Panc1 (cell line): Measurements from ENCODE around the gene LDB2. TPM values are rescaled to one million over a fixed set of nuclear protein-coding genes. Genes with fewer than 3 reads are reported as not detected.

Experiments used
- ATAC-seq: fragments of 200-7000 bp; cut with Tn5 transposase; 2 replicates; pipeline ENCODE4 v1.9.1; 2020; ENCODE audit warnings: mild to moderate bottlenecking, moderate library complexity
- BruUV-seq: library from RNA; stranded (reverse); fragments of 400-500 nt; replicated peaks from 2 replicates; lab custom pipeline; 2021; lab: Mats Ljungman, UMichigan
- CTCF ChIA-PET: fragments of 300-600 bp; sonication (Branson Sonifier 250); formaldehyde crosslinking; loops from one replicate; lab custom pipeline; 2022; ENCODE audit warnings: antibody characterized with exemption; lab: Charles Lee
- POLR2A ChIA-PET: fragments of 300-600 bp; sonication (Branson Sonifier 250); formaldehyde crosslinking; loops from one replicate; lab custom pipeline; 2022; ENCODE audit warnings: antibody characterized with exemption; lab: Charles Lee
- DNase-seq: peaks from one replicate; pipeline ENCODE4 v3.0.0-alpha.2; 2010; ENCODE audit warnings: low read depth, low spot score
- H3K27ac ChIP-seq: 2 replicates; pipeline ENCODE4 v1.5.1; 2011; ENCODE audit warnings: mild to moderate bottlenecking, low read length, inconsistent platforms
- H3K27me3 ChIP-seq: fragments of 200-500 bp; sonication (Bioruptor generic); 2 replicates; pipeline ENCODE4 v1.6.0; 2014; ENCODE audit warnings: low read length, inconsistent platforms; ENCODE audit not compliant: control insufficient read depth, insufficient read depth
- H3K36me3 ChIP-seq: fragments of 200-500 bp; sonication (Bioruptor generic); 2 replicates; pipeline ENCODE4 v1.5.1; 2014; ENCODE audit warnings: inconsistent platforms, mild to moderate bottlenecking, low read length, moderate library complexity; ENCODE audit not compliant: control insufficient read depth, insufficient read depth
- H3K4me1 ChIP-seq: 2 replicates; pipeline ENCODE4 v1.5.1; 2011; ENCODE audit warnings: inconsistent platforms, mild to moderate bottlenecking, low read length, moderate library complexity; ENCODE audit not compliant: control insufficient read depth, insufficient read depth
- H3K4me3 ChIP-seq, 2 experiments: 2 replicates each; pipeline ENCODE4 v1.5.1; 2011 to 2012; ENCODE audit warnings: low read depth in 2 of 2, low read length in 2 of 2, mild to moderate bottlenecking in 2 of 2, inconsistent platforms in 1 of 2, moderate library complexity in 1 of 2
- H3K9me3 ChIP-seq: fragments of 200-500 bp; sonication (Bioruptor generic); 2 replicates; pipeline ENCODE4 v1.5.1; 2014; ENCODE audit warnings: low read depth, mild to moderate bottlenecking, inconsistent platforms, low read length, moderate library complexity; ENCODE audit not compliant: control insufficient read depth, insufficient read depth
- POLR2AphosphoS5 ChIP-seq: IDR thresholded peaks from 2 replicates; pipeline ENCODE4 v1.6.1; 2012; ENCODE audit warnings: mild to moderate bottlenecking, low read depth, low read length, moderate library complexity
- SIN3A ChIP-seq: IDR thresholded peaks from 2 replicates; pipeline ENCODE4 v1.6.1; 2012; ENCODE audit warnings: low read depth, mild to moderate bottlenecking, low read length, moderate library complexity, borderline replicate concordance; ENCODE audit not compliant: insufficient read depth
- TCF7L2 ChIP-seq: IDR thresholded peaks from 2 replicates; pipeline ENCODE4 v1.6.1; 2011; ENCODE audit warnings: mild to moderate bottlenecking, low read depth, low read length, inconsistent platforms
- in situ Hi-C: cut with HindIII; loops from 2 replicates; pipeline ENCODE4 v1.10.0; 2016; ENCODE audit warnings: low sequenced_read_pairs, low pct_unique_long_range_greater_than_20kb
- intact Hi-C: fragments of 100-400 bp; cut with micrococcal nuclease; formaldehyde crosslinking; loops from one replicate; pipeline ENCODE4 v1.10.0; 2022; ENCODE audit not compliant: unreplicated experiment
- total RNA-seq: library from RNA; stranded (reverse); gene quantifications from one replicate; pipeline ENCODE4 v1.2.1, GENCODE V29; 2021; ENCODE audit not compliant: unreplicated experiment
- TF ChIP-seq, protein P1 (sequence below), 2 experiments: IDR thresholded peaks; 2 replicates each; pipeline ENCODE4 v1.6.1; 2011 to 2012; ENCODE audit warnings: low read depth in 2 of 2, control low read depth in 1 of 2, low read length in 1 of 2, mild to moderate bottlenecking in 1 of 2, moderate library complexity in 1 of 2; ENCODE audit not compliant: insufficient read depth in 1 of 2
- TF ChIP-seq, protein P2 (sequence below): fragments of 450-650 bp; IDR thresholded peaks from 2 replicates; pipeline ENCODE4 v1.5.1; 2017; ENCODE audit warnings: mild to moderate bottlenecking

The LDB2 gene
- total RNA-seq, 1 experiment from 2014 or later = not detected

GRCh38 chr4:16496501-16496900, 401.9 kb downstream of the LDB2 start:
- intact Hi-C loops = no loop called here
- BruUV-seq = no TSS peak
- Histone ChIP-seq H3K4me3 (no peak overlapping the region), H3K9me3 (no peaks in the 10 kb centered on the region), H3K27me3 (no peaks in the 10 kb centered on the region), H3K27ac (no peak overlapping the region), H3K4me1 (no peaks in the 10 kb centered on the region), H3K36me3 (no peaks in the 10 kb centered on the region)
- no peak for ATAC-seq
- POLR2A ChIA-PET = no interaction called here
- DNase-seq = no peak
- CTCF ChIA-PET = no interaction called here
- TF ChIP-seq, protein P1, sequence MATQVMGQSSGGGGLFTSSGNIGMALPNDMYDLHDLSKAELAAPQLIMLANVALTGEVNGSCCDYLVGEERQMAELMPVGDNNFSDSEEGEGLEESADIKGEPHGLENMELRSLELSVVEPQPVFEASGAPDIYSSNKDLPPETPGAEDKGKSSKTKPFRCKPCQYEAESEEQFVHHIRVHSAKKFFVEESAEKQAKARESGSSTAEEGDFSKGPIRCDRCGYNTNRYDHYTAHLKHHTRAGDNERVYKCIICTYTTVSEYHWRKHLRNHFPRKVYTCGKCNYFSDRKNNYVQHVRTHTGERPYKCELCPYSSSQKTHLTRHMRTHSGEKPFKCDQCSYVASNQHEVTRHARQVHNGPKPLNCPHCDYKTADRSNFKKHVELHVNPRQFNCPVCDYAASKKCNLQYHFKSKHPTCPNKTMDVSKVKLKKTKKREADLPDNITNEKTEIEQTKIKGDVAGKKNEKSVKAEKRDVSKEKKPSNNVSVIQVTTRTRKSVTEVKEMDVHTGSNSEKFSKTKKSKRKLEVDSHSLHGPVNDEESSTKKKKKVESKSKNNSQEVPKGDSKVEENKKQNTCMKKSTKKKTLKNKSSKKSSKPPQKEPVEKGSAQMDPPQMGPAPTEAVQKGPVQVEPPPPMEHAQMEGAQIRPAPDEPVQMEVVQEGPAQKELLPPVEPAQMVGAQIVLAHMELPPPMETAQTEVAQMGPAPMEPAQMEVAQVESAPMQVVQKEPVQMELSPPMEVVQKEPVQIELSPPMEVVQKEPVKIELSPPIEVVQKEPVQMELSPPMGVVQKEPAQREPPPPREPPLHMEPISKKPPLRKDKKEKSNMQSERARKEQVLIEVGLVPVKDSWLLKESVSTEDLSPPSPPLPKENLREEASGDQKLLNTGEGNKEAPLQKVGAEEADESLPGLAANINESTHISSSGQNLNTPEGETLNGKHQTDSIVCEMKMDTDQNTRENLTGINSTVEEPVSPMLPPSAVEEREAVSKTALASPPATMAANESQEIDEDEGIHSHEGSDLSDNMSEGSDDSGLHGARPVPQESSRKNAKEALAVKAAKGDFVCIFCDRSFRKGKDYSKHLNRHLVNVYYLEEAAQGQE (IDR thresholded peaks at IDR 0.05; ENCODE audit: insufficient read depth in 1 of 2, low read depth in 2 of 2, low read length in 1 of 2) = no peak
- TF ChIP-seq, protein P2, sequence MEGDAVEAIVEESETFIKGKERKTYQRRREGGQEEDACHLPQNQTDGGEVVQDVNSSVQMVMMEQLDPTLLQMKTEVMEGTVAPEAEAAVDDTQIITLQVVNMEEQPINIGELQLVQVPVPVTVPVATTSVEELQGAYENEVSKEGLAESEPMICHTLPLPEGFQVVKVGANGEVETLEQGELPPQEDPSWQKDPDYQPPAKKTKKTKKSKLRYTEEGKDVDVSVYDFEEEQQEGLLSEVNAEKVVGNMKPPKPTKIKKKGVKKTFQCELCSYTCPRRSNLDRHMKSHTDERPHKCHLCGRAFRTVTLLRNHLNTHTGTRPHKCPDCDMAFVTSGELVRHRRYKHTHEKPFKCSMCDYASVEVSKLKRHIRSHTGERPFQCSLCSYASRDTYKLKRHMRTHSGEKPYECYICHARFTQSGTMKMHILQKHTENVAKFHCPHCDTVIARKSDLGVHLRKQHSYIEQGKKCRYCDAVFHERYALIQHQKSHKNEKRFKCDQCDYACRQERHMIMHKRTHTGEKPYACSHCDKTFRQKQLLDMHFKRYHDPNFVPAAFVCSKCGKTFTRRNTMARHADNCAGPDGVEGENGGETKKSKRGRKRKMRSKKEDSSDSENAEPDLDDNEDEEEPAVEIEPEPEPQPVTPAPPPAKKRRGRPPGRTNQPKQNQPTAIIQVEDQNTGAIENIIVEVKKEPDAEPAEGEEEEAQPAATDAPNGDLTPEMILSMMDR = no peak
- TF ChIP-seq TCF7L2 (no peak), SIN3A (no peak), POLR2AphosphoS5 (no peak)
- in situ Hi-C loops = no loop called here

DNA sequence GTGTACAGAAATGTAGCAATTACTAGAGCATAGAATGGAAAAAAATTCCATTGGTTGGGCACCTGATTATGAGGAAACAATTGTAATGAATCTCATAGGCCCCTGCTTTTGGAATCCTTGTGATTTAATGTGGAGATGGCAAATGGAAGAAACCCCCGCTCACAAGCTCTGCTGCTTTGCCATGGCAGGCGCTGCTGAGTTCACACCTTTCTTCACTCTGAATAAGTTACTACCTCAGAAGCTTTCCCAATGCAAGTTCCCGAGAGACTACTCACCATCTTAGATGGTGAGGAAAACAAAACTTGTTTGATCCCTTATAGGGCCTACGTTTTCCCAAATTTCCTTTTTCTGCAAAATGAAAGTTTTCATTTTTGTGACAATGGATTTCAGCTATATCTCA, 405.6 kb downstream of the LDB2 start:
- H3K36me3 ChIP-seq = no peaks in the 10 kb centered on the region
- no peaks in the 10 kb centered on the region for H3K9me3 ChIP-seq
- intact Hi-C loops (no loop called here), in situ Hi-C loops (no loop called here)
- no peaks in the 10 kb centered on the region for H3K4me1 ChIP-seq
- no peak overlapping the region for H3K4me3 ChIP-seq
- H3K27ac ChIP-seq = no peak overlapping the region
- BruUV-seq = no TSS peak
- DNase-seq (no peak), ATAC-seq (no peak)
- ChIA-PET POLR2A (no interaction called here), CTCF (no interaction called here)
- H3K27me3 ChIP-seq = no peaks in the 10 kb centered on the region
- TF ChIP-seq POLR2AphosphoS5 (no peak), SIN3A (no peak), TCF7L2 (no peak)
- TF ChIP-seq, protein P2 = no peak
- TF ChIP-seq, protein P1 (IDR thresholded peaks at IDR 0.05; ENCODE audit: insufficient read depth in 1 of 2, low read depth in 2 of 2, low read length in 1 of 2) = no peak
